ENCODE results near the gene BRWD1.
"Not testable (repeated sequence)": the region's sequence is repeated elsewhere in the genome, so short reads cannot be mapped to it uniquely, and the experiment has no call there.

BRWD1 gene

GRCh38 chr21:39141502-39141901 is 171.9 kb downstream of the BRWD1 start:
- H3K4me3 ChIP-seq (ENCODE audit: low read depth, low read length) = no peak overlapping the region
- TF ChIP-seq, protein P1, sequence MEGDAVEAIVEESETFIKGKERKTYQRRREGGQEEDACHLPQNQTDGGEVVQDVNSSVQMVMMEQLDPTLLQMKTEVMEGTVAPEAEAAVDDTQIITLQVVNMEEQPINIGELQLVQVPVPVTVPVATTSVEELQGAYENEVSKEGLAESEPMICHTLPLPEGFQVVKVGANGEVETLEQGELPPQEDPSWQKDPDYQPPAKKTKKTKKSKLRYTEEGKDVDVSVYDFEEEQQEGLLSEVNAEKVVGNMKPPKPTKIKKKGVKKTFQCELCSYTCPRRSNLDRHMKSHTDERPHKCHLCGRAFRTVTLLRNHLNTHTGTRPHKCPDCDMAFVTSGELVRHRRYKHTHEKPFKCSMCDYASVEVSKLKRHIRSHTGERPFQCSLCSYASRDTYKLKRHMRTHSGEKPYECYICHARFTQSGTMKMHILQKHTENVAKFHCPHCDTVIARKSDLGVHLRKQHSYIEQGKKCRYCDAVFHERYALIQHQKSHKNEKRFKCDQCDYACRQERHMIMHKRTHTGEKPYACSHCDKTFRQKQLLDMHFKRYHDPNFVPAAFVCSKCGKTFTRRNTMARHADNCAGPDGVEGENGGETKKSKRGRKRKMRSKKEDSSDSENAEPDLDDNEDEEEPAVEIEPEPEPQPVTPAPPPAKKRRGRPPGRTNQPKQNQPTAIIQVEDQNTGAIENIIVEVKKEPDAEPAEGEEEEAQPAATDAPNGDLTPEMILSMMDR (IDR thresholded peaks at IDR 0.05; ENCODE audit: borderline replicate concordance, insufficient read depth, low read depth, low read length) = no peak

DNA sequence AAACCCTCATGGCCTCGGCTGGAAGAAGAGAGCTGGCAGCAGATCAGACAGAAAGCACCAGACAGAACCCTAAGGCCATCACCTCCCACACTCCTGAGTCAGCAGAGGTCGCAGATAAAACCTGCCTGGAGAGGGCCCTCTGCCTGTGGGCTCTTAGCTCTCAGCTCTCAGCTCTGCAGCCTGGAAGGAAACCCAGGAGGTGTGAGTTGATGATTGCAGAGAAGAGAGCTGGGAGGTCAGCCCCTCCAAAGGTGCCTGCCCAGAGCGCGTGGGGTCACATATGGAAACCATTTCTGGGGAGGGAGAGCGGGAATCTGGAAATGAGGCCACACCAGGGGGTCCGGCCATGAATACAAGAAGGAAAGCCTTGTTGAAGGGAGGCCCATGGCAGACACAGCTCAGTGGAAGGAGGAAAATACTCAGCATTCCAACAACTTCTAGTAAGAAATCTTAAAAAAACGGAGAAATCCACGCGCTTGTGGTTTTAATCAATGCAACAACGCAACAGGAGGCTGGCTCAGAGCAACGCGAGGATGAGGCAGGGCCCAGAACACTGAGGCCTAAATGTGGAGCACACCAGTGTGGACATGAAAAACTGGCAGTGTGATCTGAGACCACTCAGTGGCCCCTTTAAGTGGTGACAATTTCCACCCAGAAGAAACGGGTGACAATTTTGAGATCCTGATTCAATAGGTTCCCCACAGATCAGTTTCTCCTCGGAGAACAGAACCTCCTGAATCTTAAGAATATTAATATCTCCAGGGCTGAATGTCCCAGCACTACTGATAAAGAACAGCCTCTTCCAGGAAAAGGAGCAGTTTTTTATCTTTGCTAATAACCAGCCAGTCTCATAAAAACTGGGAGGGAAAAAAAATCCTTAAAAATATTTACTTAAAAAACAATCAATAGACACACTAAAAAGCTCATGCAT is 175.9 kb downstream of the BRWD1 start:
- TF ChIP-seq, protein P1 (IDR thresholded peaks at IDR 0.05; ENCODE audit: borderline replicate concordance, insufficient read depth, low read depth, low read length) = no peak
- no peak overlapping the region for H3K4me3 ChIP-seq (ENCODE audit: low read depth, low read length)

GRCh38 chr21:39136711-39137110 is 176.7 kb downstream of the BRWD1 start:
- H3K4me3 ChIP-seq (ENCODE audit: low read depth, low read length) = no peak overlapping the region
- TF ChIP-seq, protein P1 (IDR thresholded peaks at IDR 0.05; ENCODE audit: borderline replicate concordance, insufficient read depth, low read depth, low read length) = no peak

GRCh38 chr21:39136138-39136537 is 177.3 kb downstream of the BRWD1 start:
- not testable (repeated sequence) for H3K4me3 ChIP-seq (ENCODE audit: low read depth, low read length)

DNA sequence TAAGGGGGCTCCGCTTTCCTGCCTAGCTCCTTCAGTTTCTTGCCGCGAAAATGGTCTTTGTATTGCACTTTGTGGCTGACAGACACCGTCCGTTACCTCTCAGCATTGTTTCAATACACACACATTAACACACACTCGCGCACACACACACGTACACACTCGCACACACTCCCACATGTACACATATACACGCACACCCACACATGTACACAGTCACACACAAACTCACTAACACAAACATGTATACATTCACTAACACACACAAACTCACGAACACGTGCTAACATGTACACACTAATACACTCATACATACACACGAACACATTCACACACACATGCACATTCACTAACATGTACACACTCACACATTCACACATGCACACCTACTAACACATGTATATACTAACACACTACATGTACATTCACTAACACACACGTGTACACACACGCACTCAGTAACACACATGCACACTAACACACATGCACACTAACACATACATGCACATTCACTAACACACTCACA is 179.1 kb downstream of the BRWD1 start:
- TF ChIP-seq, protein P1 (IDR thresholded peaks at IDR 0.05; ENCODE audit: borderline replicate concordance, insufficient read depth, low read depth, low read length) = no peak
- H3K4me3 ChIP-seq (ENCODE audit: low read depth, low read length) = no peak overlapping the region
